Mesenchymal stem cell (in vitro differentiated cells and primary cell): ENCODE measurements around the gene MUC2.
A peak's percentile ranks its signal among the peaks of the same experiment; 100 is the strongest.

Experiments used
- DNase-seq: peaks from one replicate; pipeline ENCODE4 v3.0.0-alpha.2; 2013
- H2AFZ ChIP-seq: one replicate; pipeline ENCODE4 v1.6.1; 2013; ENCODE audit warnings: low read depth, mild to moderate bottlenecking, control low read depth, inconsistent platforms, low read length, moderate library complexity
- H2AK5ac ChIP-seq: 2 replicates; pipeline ENCODE4 v1.6.1; 2013; ENCODE audit warnings: low read length, moderate library complexity, mild to moderate bottlenecking, inconsistent platforms; ENCODE audit not compliant: severe bottlenecking
- H2BK120ac ChIP-seq: one replicate; pipeline ENCODE4 v1.6.1; 2013; ENCODE audit warnings: low read depth, mild to moderate bottlenecking, inconsistent platforms, low read length, moderate library complexity
- H2BK12ac ChIP-seq, 2 experiments: one replicate each; pipeline ENCODE4 v1.6.1; 2013; ENCODE audit warnings: inconsistent platforms in 2 of 2, low read length in 2 of 2, mild to moderate bottlenecking in 2 of 2, moderate library complexity in 2 of 2, control low read depth in 1 of 2
- H2BK15ac ChIP-seq: one replicate; pipeline ENCODE4 v1.6.1; 2013; ENCODE audit warnings: mild to moderate bottlenecking, low read depth, inconsistent platforms; ENCODE audit not compliant: poor library complexity, severe bottlenecking
- H2BK5ac ChIP-seq: 2 replicates; pipeline ENCODE4 v1.6.1; 2013; ENCODE audit warnings: low read depth, mild to moderate bottlenecking, low read length, control low read depth, inconsistent platforms; ENCODE audit not compliant: poor library complexity, severe bottlenecking
- H3K14ac ChIP-seq, 2 experiments: one replicate each; pipeline ENCODE4 v1.6.1; 2013; ENCODE audit warnings: inconsistent platforms in 2 of 2, low read length in 2 of 2, control low read depth in 1 of 2, mild to moderate bottlenecking in 1 of 2, moderate library complexity in 1 of 2
- H3K18ac ChIP-seq, 2 experiments: one replicate each; pipeline ENCODE4 v1.6.1; 2013; ENCODE audit warnings: inconsistent platforms in 2 of 2, low read length in 2 of 2, control low read depth in 1 of 2, low read depth in 1 of 2, mild to moderate bottlenecking in 1 of 2
- H3K23ac ChIP-seq, 2 experiments: one replicate each; pipeline ENCODE4 v1.6.1; 2013; ENCODE audit warnings: inconsistent platforms in 2 of 2, low read length in 2 of 2, mild to moderate bottlenecking in 2 of 2, moderate library complexity in 2 of 2, control low read depth in 1 of 2
- H3K27ac ChIP-seq: 2 replicates; pipeline ENCODE4 v1.5.1; 2013; ENCODE audit warnings: mild to moderate bottlenecking, moderate library complexity, low read length, control low read depth, inconsistent platforms; ENCODE audit not compliant: poor library complexity, severe bottlenecking
- H3K27me3 ChIP-seq, 2 experiments: 2 replicates each; pipeline versions ENCODE4 v1.6.1 to v1.7.0; 2013; ENCODE audit warnings: low read length in 2 of 2, mild to moderate bottlenecking in 2 of 2, moderate library complexity in 2 of 2, control low read depth in 1 of 2, inconsistent platforms in 1 of 2; ENCODE audit not compliant: control insufficient read depth in 1 of 2, insufficient read depth in 1 of 2
- H3K36me3 ChIP-seq, 2 experiments: 2 replicates each; pipeline versions ENCODE4 v1.6.1 to v1.7.0; 2013; ENCODE audit warnings: low read length in 2 of 2, control low read depth in 1 of 2, inconsistent platforms in 1 of 2, low read depth in 1 of 2, mild to moderate bottlenecking in 1 of 2; ENCODE audit not compliant: insufficient read depth in 2 of 2, control insufficient read depth in 1 of 2
- H3K4ac ChIP-seq, 2 experiments: one replicate each; pipeline ENCODE4 v1.6.1; 2013; ENCODE audit warnings: inconsistent platforms in 2 of 2, low read length in 2 of 2, mild to moderate bottlenecking in 2 of 2, moderate library complexity in 2 of 2, control low read depth in 1 of 2, low read depth in 1 of 2
- H3K4me1 ChIP-seq: 2 replicates; pipeline ENCODE4 v1.6.1; 2013; ENCODE audit warnings: low read depth, low read length, control low read depth; ENCODE audit not compliant: control insufficient read depth, insufficient read depth
- H3K4me2 ChIP-seq: 2 replicates; pipeline ENCODE4 v1.6.1; 2013; ENCODE audit warnings: low read length, mild to moderate bottlenecking, inconsistent platforms; ENCODE audit not compliant: poor library complexity, severe bottlenecking
- H3K4me3 ChIP-seq, 2 experiments: 2 replicates each; pipeline versions ENCODE4 v1.5.1 to v1.7.0; 2013; ENCODE audit warnings: low read length in 2 of 2, mild to moderate bottlenecking in 2 of 2, control low read depth in 1 of 2, low read depth in 1 of 2; ENCODE audit not compliant: insufficient read depth in 1 of 2
- H3K79me1 ChIP-seq: replicated peaks from 2 replicates; pipeline ENCODE4 v1.6.1; 2013; ENCODE audit warnings: mild to moderate bottlenecking, control low read depth, low read length, inconsistent platforms; ENCODE audit not compliant: poor library complexity, severe bottlenecking
- H3K9ac ChIP-seq: 2 replicates; pipeline ENCODE4 v1.7.0; 2013; ENCODE audit warnings: mild to moderate bottlenecking, low read length, moderate library complexity
- H3K9me3 ChIP-seq: 2 replicates; pipeline ENCODE4 v1.7.0; 2013; ENCODE audit warnings: mild to moderate bottlenecking, low read length; ENCODE audit not compliant: control insufficient read depth
- H4K8ac ChIP-seq: one replicate; pipeline ENCODE4 v1.6.1; 2013; ENCODE audit warnings: inconsistent platforms, mild to moderate bottlenecking, low read length, moderate library complexity
- H4K91ac ChIP-seq: one replicate; pipeline ENCODE4 v1.6.1; 2013; ENCODE audit warnings: mild to moderate bottlenecking, low read length, inconsistent platforms
- WGBS: methylation state at CpG from one replicate; pipeline ENCODE4 v1.1.7; 2013; ENCODE audit warnings: mixed read lengths; 5-methylcytosine and 5-hydroxymethylcytosine counted together

The MUC2 gene

GRCh38 chr11:1083621-1084551 lies 9.2 kb downstream of the MUC2 start:
- H3K14ac ChIP-seq: no peak overlapping the region
- H2BK12ac ChIP-seq: no peak overlapping the region
- no peak overlapping the region for H3K4ac ChIP-seq
- no peak overlapping the region for H3K9ac ChIP-seq
- 87% methylated on average over 34 of the region's 34 CpGs for WGBS
- no peak overlapping the region for H2AK5ac ChIP-seq
- H3K18ac ChIP-seq: no peak overlapping the region
- peaks cover 4 to 16% of the 10 kb centered on the region in 2 experiments for H3K27me3 ChIP-seq
- no peak overlapping the region for H3K4me2 ChIP-seq
- peaks cover 1% of the 10 kb centered on the region for H3K4me1 ChIP-seq
- no peaks in the 10 kb centered on the region for H3K79me1 ChIP-seq
- H2BK5ac ChIP-seq: no peak overlapping the region
- H4K91ac ChIP-seq: no peak overlapping the region
- no peak overlapping the region for H3K27ac ChIP-seq
- no peak for DNase-seq
- no peak overlapping the region for H3K23ac ChIP-seq
- H2BK120ac ChIP-seq: no peak overlapping the region
- H4K8ac ChIP-seq: no peak overlapping the region
- no peaks in the 10 kb centered on the region for H3K36me3 ChIP-seq
- H3K9me3 ChIP-seq: no peaks in the 10 kb centered on the region
- no peak overlapping the region for H3K4me3 ChIP-seq
- no peak overlapping the region for H2BK15ac ChIP-seq
- peak overlapping the region; percentile 4 for H2AFZ ChIP-seq

- H3K4me1 ChIP-seq: peaks cover 1% of the 10 kb centered on the region
- no peak overlapping the region for H3K4ac ChIP-seq
- H3K36me3 ChIP-seq: no peaks in the 10 kb centered on the region
- H3K4me2 ChIP-seq: no peak overlapping the region
- no peak overlapping the region for H2AK5ac ChIP-seq
- no peak overlapping the region for H2AFZ ChIP-seq
- H3K9ac ChIP-seq: no peak overlapping the region
- H3K9me3 ChIP-seq: no peaks in the 10 kb centered on the region
- WGBS: 90% methylated on average over 49 of the region's 49 CpGs
- no peak overlapping the region for H2BK5ac ChIP-seq
- no peak overlapping the region for H3K18ac ChIP-seq
- H2BK12ac ChIP-seq: no peak overlapping the region
- no peak overlapping the region for H3K27ac ChIP-seq
- peaks cover 4 to 16% of the 10 kb centered on the region in 2 experiments for H3K27me3 ChIP-seq
- H2BK15ac ChIP-seq: no peak overlapping the region
- H3K4me3 ChIP-seq: no peak overlapping the region
- H3K23ac ChIP-seq: no peak overlapping the region
- H3K14ac ChIP-seq: peak overlapping the region in 1 of 2 experiments; percentile 79
- no peak overlapping the region for H4K8ac ChIP-seq
- no peak overlapping the region for H4K91ac ChIP-seq
- H2BK120ac ChIP-seq: no peak overlapping the region
- H3K79me1 ChIP-seq: no peaks in the 10 kb centered on the region
- DNase-seq: no peak
Observed at GRCh38 chr11:1084561-1085439, 10.1 kb downstream of the MUC2 start.

GRCh38 chr11:1085440-1086170 lies 10.9 kb downstream of the MUC2 start:
- Histone ChIP-seq H2BK15ac (no peak overlapping the region), H3K4me3 (no peak overlapping the region), H3K9ac (no peak overlapping the region), H3K9me3 (no peaks in the 10 kb centered on the region), H2AK5ac (no peak overlapping the region), H3K23ac (no peak overlapping the region), H3K18ac (no peak overlapping the region), H2BK120ac (no peak overlapping the region), H3K14ac (no peak overlapping the region), H3K4me2 (no peak overlapping the region), H4K91ac (no peak overlapping the region), H3K4me1 (peaks cover 1% of the 10 kb centered on the region), H3K27ac (no peak overlapping the region), H2BK5ac (no peak overlapping the region), H3K27me3 (peaks cover 4 to 16% of the 10 kb centered on the region in 2 experiments), H3K4ac (no peak overlapping the region), H4K8ac (no peak overlapping the region), H2BK12ac (no peak overlapping the region), H3K36me3 (no peaks in the 10 kb centered on the region), H2AFZ (no peak overlapping the region), H3K79me1 (no peaks in the 10 kb centered on the region)
- WGBS: 83% methylated on average over 26 of the region's 26 CpGs
- no peak for DNase-seq
